C1 segment of cervical spinal cord (tissue), 14 donors: ENCODE measurements around the gene NHERF1.
A peak's percentile ranks its signal among the peaks of the same experiment; 100 is the strongest.

Source experiments
- DNase-seq, 14 donors: peaks; one replicate each; lab custom pipeline; 2025; lab: John Stamatoyannopoulos, UW

NHERF1 gene

DNA sequence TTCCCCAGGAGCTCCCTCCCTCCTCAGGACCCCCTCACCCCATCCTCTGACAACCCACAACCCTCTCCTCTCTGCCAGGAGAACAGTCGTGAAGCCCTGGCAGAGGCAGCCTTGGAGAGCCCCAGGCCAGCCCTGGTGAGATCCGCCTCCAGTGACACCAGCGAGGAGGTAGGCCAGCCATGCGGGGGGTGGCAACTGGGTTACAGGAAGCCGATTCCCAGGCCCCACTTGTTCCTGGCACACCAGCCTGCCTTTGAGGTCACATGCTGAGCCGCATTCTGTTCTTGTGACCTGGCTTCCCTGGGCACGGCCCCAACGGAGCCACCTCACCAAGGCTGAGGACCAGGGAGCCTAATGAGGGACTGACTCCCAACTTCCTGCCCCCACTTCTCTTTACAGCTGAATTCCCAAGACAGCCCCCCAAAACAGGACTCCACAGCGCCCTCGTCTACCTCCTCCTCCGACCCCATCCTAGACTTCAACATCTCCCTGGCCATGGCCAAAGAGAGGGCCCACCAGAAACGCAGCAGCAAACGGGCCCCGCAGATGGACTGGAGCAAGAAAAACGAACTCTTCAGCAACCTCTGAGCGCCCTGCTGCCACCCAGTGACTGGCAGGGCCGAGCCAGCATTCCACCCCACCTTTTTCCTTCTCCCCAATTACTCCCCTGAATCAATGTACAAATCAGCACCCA lies 19.8 kb downstream of the NHERF1 start:
- DNase-seq = peak in 11 of 14 donors; percentile 35 to 90 (median 61)

DNA sequence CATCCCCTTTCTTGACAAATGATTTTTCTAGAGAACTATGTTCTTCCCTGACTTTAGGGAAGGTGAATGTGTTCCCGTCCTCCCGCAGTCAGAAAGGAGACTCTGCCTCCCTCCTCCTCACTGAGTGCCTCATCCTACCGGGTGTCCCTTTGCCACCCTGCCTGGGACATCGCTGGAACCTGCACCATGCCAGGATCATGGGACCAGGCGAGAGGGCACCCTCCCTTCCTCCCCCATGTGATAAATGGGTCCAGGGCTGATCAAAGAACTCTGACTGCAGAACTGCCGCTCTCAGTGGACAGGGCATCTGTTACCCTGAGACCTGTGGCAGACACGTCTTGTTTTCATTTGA lies 20.3 kb downstream of the NHERF1 start:
- no peak for DNase-seq

DNA sequence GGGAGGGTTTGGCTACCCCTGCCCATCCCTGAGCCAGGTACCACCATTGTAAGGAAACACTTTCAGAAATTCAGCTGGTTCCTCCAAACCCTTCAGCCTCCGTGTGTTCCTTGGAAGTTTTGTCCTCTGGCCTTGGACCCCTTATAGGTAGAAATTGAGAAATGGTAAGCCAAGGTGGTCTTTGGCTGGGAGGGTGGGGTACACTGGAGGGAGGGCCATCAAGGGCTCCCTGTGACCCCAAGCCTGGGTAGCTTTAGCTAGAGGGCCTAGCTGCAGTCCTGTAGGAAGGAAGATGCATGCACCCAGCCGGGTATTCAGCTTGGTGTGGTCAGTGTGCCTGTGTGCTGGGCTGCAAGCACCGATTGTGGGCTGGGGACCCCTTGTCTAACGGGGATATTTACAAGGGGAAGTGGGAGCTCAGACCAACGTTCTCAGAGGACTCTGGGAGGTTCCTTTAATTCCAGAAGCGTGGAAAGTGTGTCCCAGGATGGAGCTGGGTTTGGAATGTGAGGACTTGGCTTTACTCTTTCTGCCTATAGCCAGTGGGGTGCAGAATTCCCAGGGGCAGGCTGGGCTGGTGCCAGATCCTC lies 20.9 kb downstream of the NHERF1 start:
- no peak for DNase-seq

DNA sequence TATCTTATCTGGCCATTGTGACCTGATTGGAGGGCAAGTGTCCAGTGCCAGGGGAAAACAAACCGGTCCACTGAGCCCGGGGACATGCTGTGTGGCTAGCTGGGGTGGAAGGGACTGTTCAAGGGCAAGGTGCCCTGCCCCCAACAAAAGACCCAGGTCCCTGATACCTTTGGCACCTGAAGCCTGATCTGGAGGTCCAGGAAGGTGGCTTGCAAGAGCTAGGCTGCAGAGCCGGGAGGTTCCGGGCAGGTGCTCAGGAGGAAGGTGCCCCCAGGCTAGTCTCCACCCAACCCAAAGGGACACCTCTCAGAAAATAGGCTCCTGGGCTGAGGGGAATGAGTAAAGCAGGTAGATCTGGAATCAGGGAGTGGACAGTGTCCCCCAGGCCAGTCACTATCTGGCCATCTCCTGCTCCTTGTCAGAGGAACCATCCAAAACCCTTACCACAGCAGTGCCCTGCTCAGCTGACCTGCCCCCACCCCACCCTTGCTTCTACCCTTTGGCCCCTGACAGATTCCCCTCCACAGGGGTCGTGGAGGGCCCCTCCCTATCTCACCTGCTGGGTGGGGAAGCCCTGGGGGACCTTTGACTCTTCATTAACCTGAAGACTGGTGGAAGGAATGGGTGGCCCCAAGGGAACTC lies 21.5 kb downstream of the NHERF1 start:
- no peak for DNase-seq

DNA sequence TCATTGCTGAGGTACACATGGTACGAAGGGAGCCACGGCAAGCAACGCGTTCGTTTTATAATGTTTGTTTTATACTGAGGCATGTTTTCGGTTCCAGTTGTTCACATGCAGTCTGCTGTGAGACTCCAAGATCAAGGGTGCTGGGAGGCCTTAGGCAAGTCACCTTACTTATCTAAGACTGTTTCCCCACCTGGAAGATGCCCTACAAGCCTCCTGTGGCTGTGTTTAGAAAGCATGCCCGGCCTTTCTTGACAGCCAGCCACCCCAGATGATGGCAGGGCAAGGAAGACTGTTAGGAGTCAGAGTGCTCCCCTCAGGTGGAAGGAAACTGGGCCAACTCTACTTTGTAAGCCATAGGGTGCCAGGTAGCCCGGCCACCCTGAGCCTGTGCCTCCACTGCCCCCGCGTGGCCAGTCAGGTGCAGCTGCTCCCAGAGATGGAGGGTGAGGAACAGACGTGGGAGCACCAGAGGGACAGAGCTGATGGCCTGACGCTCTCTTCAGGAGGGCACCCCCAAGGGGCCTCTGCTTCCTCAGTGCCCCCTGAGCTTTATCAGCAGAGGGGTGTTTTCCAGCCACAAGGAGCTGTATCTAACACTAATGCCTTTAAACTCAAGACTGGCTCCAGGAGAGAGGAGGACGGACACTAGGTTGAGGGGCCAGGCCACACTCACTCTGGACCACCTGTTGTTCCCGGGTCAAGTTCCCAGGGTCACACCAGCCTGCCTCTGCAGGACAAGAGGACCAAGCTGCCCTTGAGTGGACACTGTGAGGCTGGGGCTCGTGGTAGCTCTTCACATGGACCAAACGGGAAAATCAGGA lies 22.3 kb downstream of the NHERF1 start:
- DNase-seq = peak in 10 of 14 donors; percentile 12 to 84 (median 34)

DNA sequence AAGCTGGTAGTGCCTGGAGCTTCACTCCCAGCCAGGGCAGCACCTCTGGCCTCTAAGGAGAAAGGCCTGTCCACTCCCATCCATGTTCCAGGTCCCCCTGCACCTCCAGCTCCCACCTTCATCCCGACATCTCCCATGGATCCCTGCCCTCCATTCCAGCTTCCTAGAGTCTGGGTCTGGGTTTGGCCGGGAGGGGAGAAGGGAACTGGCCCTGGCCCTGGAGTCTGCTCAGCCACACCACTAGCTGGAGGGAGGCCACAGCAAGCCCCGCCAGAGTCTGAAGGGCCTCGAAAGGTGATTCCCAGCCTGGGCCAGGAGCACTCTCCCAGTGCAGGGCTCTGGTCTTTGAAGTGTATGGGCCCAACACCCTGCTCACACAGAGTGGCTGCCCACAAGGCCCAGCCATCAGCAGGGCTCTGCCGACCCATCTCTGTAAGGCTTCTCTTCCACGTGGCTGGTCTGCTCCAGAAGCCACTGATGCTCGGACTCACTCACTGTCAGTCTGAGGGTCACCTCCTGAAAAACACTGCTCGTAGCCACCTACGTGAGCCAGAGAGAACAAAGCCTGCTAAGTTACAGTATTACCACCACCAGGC lies 23.0 kb downstream of the NHERF1 start:
- DNase-seq = no peak

DNA sequence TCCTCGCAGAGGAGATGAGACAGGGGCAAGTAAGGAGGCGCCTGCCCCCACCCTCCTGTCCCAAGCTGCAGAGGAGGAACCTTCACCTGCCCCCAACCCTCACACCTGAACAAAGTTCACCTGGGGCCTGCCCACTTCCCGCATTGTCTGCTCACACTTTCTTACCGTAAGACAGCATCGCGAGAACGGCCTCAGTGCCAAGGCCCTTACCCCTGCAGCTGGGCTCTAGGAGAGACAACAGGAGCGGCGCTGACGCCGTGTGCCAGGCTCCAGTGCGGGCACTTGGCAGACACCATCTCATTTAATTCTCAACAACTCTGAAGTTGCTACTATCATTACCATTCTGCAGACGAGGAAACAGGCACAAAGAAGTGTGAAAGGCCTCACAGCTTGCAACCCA lies 23.6 kb downstream of the NHERF1 start:
- DNase-seq = no peak

DNA sequence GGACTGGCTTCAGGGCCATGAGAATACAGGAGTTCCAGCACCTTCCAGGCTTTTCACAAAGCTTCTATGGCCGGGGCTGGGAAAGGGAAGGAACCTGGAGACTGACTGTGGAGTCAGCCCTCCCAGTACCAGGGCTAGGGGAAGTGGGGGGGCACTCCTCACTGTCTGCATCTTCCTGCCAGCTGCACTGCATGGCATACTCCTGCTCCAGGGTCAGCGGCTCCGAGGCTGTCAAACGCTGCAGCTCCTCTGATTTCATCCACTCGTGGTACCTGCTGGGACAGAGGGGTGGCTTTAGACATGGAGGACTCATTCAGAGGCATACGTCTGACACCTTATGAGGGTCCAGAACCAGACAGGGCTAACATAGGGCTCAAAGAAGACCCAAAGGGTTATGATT lies 25.0 kb downstream of the NHERF1 start:
- no peak for DNase-seq

DNA sequence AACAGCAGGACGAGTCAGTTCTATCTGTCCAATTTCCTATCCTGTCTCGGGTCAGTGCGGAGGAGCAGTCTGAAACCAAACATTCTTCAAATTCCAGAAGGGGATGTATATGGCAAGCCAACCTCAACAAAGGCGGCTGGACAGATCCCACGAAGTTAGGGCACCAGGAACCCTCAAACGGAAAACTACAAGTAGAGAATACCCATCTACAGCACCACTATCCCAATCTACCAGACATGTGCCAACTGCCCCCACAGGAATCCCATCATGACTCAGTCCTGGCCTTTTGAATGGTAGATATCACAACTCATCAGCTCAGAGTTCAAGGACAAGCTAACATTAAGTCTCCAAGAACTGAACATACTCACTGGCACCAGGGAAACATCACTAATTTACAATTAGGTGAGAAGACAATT lies 25.5 kb downstream of the NHERF1 start:
- DNase-seq = no peak

DNA sequence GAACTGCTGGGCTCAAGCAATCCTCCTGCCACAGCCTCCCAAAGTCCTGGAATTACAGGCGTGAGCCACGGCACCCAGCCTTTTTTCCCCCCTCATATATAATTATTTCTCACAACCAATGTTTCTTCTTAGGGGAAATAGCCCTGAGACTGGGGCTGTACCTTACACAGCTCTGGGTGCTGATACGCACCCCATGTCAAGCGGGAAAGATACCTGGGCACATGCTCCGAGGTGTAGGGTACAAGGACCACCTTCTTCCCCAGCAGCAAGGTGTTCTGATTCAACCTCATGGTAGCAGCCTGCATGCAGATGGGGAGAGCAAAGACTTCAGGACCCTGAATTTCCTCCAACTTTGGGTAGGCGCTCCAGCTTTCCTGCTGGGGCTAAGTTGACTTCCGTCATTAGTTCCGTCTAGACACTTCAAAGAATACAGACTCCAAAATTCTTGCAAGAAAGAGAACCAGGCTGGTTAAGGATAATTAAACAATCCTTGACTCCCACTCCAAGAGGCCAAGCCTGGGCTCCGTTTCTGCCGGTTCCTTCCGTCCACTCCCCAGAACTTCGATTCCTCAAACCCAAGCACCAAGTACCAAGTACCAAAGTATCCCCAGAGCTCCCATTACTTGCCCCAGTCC lies 27.1 kb downstream of the NHERF1 start:
- no peak for DNase-seq

DNA sequence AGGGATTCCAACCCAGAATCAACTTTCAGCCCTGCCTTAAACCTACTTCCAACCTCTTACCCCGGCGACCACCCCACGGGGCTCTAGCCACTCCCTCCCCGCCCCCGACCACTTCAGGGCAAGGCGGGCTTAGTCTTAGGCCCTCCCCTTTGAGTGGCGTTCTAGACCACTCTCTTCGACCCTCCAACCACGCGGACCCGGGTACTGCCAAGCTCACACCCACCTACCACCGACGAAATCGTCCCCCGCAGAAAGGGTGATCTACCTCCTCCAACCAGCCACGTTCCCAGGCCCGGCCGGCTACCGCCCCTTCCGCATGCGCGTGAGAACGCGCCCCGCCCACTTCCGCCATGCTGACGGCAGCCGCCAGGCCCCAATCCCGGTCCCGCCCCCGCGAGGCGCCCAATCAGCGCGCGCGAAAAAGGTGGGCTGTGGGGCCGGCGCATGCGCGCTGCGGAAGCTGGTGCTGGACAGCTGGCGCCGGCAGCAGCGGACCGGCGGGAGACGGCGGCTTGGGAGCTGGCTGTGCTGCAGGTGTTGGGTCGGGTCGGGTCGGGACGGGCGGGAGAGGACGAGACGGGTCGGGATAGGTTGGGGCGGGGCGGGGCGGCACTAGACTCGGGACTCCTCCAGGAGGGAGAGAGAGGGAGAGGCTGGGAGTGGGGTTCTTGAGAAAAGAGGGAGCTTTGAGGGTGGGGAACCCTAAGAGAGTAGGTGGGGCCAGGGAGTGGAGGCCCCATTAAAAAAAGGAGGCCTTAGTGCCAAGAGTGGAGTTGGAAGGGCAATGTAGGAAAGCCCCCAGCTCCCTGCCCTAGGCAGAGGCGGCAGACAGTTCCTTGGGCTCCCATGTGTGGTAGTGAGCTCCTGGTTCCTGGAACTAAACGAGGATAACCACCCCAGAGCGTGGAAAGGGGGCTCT lies 27.9 kb downstream of the NHERF1 start, which contains the start of gene NAT9:
Gene NAT9 (minus strand): TSS at position 302 of the 919 bp plus-strand sequence. CDS start 647 bp downstream, outside the sequence.
- DNase-seq = peak; percentile 86 to 99 (median 93)

DNA sequence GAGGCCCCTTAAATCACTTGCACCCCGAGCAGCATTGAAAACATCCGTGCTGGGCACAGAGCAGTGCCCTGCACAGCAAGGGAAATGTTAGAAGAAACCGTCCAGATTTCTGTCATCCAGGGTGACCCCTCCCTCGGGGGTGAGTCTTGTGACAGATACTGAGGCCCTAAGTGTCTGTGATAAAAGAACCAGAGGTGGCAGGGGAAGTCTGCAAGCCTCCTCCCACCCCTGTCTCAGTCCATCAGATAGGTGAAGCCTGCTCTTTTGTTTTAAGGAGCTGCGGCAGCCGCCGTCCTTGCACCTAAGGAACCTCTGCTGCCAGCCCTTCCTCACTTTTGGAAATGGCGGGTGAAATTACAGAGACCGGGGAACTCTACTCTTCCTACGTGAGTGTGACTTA lies 28.6 kb downstream of the NHERF1 start:
- DNase-seq = no peak

DNA sequence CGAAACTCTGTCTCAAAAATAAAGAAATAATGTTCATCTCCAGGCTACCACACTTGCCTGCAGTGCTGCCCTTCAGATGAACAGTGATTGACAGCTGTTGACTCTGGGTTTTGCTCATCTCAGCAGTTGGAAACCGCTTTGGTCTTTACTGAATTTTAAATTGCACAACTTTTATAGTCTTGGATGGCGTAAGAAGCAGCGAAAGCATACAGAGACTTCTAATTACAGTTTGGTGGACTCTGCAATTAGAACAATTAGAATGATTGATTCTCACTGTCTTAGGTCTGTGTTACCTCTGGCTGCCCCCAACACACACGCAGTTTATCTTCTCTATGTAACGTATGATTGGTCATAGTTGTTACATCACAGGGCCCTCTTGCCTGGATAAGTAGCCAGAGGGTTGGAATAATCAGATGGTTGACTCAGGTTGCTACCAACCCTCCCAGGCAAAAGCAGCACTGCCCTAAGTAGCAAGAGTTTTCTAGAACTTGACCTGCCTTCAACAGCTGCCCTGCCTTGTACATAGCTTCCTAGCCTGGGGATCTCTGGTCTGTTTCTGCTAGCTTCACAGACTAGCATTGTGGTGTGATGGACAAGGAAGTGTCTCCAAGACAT lies 29.6 kb downstream of the NHERF1 start:
- no peak for DNase-seq

DNA sequence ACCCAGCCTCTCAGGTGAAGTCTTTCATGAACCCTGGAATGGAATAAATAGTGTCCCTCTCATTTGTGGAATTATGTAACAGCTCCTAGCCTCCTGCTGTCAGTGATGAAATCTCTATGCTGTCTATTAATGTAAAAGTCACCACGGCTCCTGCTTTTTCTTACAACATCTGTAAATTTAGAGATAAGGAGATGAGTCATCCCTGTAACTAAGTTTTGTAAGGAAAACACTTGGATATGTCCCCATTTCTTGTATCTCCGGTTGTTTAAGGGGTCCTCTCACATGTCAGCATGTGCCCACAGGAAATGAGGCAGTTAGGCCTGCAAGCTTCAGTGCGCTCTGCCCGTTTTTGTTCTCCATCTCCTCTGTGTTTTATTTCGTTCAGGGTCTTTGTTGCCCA lies 30.5 kb downstream of the NHERF1 start:
- DNase-seq = no peak

DNA sequence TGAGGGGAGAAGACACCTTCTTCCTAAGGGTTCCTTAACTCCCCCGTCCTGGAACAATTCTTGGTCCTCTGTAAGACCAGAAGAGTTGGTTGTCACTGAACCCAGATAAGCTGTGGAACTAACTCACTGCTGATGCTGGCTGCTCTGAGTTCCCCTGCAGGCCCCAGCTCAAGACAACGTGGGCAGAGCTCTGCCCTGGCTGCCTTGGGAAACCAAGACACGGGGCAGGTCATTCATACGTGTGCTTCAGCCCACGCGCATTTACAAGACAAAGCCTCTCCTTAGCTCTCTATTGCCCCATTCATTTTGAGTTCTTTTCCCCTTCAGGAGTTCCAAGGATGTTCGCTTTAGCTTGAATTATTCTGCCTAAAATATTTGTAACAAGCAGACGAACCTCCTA lies 31.1 kb downstream of the NHERF1 start:
- DNase-seq = no peak

DNA sequence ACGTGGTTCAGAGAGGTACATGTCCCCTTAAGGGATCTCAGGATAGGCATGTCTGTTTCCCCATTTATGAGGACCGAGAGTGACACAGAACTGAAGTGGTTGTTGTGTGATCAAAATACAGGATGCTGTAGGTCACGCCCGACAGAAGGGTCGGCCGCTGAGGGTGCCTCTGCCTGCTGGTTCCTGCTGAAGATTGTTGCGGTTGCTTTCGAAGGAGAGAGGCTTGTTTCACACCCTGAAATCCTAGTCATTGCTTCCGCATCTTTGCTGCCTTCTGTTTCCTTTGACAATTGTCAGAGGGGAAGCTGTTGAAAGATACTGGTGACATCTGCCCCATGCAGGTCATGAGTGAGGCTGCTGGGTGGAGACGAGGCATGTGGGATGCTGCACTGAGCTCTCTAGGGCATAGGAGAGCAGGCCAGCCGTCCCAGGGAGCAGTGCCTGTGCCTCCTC lies 31.5 kb downstream of the NHERF1 start:
- DNase-seq = peak in 10 of 14 donors; percentile 24 to 67 (median 40)

DNA sequence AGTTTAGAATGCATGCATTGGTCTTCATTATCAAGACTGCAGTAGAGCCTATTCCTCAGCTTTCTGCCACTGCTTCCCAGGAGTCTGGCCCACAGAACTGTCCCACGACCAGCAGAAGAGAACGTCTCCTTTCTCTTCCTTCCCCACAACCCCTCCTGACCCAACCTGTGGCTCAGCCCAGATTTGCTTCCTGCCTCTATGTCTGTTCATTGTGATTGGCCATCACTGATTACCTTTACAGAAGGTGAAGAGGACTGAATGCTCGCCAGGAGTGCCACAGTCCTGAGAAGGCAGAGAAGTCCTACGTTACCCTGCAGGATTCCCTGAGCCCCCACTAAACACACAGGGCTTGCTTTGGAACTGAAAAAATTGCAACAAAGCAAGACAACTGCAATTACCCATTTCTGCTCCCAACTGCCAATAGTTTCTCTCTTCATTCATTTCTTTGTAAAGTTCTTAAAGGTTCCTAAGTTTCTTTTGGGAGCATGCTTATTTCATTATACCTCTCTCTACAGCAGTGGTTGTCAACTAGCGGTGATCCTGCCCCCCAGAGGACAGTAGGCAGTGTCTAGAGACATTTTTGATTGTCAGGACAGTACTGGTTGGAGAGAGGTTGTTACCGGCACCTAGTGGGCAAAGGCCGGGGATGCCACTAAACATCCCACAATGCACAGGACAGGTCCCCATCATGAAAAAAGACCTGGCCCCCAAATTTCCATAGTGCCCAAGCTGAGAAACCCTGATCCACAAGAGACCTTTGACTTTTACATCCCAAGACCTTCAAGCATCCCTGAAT lies 32.2 kb downstream of the NHERF1 start:
- peak in 7 of 14 donors; percentile 21 to 33 (median 27) for DNase-seq

DNA sequence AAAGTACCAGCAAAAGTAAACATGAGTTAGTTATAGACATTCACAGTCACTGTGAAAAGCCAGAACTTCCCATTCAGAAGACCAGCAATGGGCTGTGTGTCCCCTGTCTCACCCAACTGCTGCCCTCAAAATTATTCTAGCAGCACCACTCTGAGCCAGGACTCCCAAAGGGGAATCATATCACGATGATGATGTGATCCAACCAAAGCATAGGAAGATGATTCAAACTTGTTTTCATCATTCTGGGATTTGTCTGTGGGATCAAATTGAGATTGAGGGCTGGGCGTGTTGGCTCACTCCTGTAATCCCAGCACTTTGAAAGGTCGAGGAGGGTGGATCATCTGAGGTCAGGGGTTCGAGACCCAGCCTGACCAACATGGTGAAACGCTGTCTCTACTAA lies 34.1 kb downstream of the NHERF1 start:
- DNase-seq = no peak
